HL-60/S4 (cell line): ENCODE results near the gene GHDC.
"Not testable (repeated sequence)": the region's sequence is repeated elsewhere in the genome, so short reads cannot be mapped to it uniquely, and the experiment has no call there.

Experiments used
- in situ Hi-C: fragments of 300-500 bp; cut with MboI; formaldehyde crosslinking; loops from 2 replicates; pipeline ENCODE4 v1.14.3; 2022; ENCODE audit warnings: low sequenced_read_pairs

The GHDC gene

GRCh38 chr17:42159796-42160530 lies 34.3 kb downstream of the GHDC start:
- in situ Hi-C loops = no loop called here

GRCh38 chr17:42155614-42156045 lies 38.7 kb downstream of the GHDC start:
- in situ Hi-C loops = no loop called here

DNA sequence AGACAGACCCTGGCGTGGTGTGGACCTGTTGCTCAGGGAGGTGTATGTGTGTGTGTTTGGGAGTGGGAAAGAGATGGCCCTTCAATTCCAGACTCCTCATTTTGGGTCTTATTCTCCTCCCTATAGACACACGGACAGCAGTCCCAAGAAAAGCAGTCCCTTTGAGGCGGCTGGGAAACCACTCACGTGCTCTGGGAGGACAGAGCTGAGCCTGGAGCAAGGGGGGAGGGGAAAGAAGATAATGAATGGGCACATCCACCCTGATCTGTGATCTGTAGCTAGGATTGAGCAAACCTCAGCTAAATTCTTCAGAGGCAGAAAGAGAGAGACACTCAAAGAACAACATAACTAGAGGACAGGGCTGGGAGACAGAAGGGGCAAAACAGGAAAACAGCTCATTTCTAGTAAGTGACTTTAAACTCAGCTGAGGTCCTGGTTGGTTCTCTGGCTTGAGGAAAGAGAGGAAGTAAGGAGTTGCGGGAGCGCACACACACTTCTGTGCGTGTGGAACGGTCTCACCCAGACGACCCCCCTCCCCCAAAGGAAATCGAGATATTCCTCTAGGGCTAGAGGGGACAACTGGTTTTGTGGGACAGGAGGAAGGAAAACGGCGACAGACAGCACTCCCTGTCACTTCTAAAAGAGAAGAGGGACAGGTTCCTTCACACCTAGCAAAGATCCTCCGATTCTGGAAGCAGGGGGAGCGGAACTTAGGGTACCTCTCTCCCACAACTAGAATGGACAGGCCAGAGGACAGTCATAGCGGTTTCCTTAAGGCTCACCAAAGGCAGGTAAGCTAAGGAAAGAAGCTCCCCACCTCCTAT lies 40.2 kb downstream of the GHDC start:
- in situ Hi-C loops = no loop called here

DNA sequence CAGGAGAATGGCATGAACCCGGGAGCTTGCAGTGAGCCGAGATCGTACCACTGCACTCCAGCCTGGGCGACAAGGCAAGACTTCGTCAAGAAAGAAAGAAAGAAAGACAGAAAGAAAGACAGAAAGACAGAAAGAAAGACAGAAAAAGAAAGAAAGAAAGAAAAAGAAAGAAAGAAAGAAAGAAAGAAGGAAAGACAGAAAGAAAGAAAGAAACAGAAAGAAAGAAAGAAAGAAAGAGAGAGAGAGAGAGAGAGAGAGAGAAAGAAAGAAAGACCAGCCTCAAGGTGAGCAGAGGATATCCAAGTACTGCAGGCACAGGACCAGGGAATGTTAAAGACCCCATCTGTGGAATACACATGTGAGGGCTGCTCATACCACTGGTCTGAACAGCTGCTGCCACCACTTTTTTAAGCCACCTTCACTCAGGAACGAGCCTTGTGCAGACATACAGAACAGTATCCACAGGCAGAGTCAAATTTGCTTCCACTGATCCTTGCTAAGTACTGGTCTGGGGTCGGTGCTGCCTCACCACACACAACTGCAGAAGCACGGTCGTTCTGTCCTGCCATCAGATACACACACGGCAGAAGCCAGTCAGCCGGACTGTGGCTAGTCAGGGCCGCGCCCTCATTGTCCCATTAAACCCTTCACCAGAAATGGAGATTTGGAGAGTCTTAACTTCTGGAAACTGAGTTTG lies 47.2 kb downstream of the GHDC start:
- in situ Hi-C loops = no loop called here

DNA sequence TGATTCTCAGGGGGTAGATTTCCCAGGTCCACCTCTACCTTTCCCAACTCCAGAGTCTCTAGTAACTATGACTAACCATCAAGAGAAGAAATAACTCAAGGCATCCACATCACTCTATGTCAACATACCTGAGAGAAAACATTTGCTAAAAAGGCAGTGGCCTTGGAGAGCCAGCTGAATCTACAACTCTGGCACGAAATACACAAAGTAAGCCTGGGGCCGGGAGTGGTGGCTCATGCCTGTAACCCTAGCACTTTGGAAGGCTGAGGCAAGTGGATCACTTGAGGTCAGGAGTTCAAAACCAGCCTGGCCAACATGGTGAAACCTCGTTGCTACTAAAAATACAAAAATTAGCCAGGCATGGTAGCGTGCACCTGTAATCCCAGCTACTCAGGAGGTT lies 51.2 kb downstream of the GHDC start:
- in situ Hi-C loops = not testable (repeated sequence)

DNA sequence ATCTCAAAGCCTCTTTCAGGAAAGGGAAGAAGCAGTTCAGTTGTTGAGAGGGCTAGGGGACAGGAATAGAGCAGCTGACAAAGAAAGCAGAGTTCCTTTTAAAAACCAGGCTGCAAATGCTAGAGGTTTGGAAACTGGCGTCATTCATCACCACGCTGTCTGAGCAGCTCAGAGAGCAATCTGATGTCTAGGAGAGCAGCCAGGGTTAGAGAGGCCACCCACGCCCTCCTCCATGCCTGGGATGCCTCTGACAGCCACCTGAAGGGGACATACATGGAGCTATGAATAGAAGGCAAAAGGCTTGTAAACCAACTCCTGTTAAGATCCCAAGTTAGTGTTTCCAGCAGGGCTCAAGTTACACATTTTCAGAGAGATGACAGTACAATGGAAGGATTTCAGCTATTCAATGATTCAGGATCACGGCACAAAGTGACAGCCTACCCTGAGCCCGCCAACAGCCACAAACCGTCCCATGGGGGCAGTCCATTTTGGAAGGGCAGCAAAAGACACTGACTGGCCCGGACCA lies 51.9 kb downstream of the GHDC start:
- in situ Hi-C loops = no loop called here

DNA sequence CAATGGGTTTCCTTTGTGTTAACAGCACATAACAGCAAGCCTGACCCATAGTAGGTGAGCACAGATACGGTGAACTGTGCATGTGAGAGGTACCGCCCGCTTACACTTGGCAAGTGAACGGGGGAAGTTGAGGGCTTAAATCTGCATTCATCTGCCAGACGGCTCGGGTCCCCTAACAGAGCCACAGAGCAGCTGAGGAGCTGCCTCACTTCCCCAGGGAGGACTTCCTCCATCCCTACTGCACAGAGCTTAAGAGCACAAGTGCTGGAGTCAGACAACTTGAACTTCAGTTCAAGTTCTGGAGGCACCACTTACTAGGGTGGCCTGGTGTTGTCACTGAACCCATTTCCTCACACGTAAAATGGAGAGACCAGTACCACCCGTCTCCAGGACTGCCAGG lies 52.9 kb downstream of the GHDC start:
- in situ Hi-C loops = no loop called here

DNA sequence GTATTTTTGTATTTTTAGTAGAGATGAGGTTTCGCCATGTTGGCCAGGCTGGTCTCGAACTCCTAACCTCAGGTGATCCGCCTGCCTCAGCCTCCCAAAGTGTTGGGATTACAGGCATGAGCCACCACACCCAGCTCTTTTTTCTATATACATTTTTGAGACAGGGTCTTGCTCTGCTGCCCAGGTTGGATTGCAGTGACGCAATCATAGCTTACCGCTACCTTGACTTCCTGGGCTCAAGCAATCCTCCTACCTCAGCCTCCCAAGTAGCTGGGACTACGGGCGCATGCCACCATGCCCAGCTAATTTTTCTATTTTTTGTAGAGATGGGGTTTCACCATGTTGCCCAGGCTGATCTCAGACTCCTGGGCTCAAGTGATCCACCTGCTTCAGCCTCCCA lies 53.6 kb downstream of the GHDC start:
- in situ Hi-C loops = not testable (repeated sequence)
